SU-DHL-6 (cell line): ENCODE measurements around the gene SLC25A48.

Experiments
- EZH2phosphoT487 ChIP-seq: fragments of 200-600 bp; sonication (generic), shearing (Covaris generic); conservative IDR thresholded peaks from 2 replicates; pipeline ENCODE4 v1.6.1; 2018; ENCODE audit warnings: mild to moderate bottlenecking, antibody characterized with exemption, low read length, moderate library complexity, mixed read lengths
- TF ChIP-seq, protein P1 (sequence below): fragments of 200-600 bp; sonication (generic); IDR thresholded peaks from one replicate; pipeline ENCODE4 v1.5.1; 2017; ENCODE audit warnings: antibody characterized with exemption, mild to moderate bottlenecking, low read length, moderate library complexity; ENCODE audit not compliant: insufficient read depth, poor library complexity, severe bottlenecking

DNA sequence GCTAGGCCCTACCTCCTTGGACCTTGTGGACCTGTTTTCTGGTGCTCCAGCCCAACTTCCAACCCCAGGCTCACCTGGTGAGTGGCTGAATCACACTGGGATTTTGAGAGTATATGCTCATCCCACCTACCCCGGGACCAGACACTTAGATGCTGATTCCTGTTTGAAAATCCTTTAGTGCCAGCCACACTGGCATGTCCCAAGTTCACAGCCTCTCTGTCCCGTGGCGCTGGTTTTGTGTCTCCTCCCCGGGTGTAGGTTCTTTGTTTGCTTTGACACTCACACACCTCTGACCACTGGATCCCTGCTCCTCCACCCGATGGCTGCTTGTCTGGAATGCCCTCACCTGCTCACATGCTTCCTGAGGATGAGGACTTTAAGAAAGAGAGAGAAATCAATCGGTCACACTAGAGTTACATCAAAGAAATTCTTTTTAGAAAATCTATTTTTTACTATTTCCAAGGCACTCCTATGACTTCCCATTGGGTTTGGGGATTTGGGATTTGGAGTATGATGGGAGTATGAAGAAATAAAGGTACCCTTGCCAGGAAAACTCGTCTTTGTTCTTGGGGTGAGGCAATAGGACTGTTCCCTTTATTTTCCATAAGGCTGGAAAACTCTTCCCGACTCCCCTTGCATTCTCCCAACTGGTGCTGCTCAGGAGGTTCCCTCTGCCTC lies 7.3 kb upstream of the SLC25A48 start:
- TF ChIP-seq, protein P1, sequence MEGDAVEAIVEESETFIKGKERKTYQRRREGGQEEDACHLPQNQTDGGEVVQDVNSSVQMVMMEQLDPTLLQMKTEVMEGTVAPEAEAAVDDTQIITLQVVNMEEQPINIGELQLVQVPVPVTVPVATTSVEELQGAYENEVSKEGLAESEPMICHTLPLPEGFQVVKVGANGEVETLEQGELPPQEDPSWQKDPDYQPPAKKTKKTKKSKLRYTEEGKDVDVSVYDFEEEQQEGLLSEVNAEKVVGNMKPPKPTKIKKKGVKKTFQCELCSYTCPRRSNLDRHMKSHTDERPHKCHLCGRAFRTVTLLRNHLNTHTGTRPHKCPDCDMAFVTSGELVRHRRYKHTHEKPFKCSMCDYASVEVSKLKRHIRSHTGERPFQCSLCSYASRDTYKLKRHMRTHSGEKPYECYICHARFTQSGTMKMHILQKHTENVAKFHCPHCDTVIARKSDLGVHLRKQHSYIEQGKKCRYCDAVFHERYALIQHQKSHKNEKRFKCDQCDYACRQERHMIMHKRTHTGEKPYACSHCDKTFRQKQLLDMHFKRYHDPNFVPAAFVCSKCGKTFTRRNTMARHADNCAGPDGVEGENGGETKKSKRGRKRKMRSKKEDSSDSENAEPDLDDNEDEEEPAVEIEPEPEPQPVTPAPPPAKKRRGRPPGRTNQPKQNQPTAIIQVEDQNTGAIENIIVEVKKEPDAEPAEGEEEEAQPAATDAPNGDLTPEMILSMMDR: no peak
- no peak for TF ChIP-seq EZH2phosphoT487
